C4-2B (cell line): Measurements from ENCODE around the gene TECPR2.
"Not testable (repeated sequence)": the region's sequence is repeated elsewhere in the genome, so short reads cannot be mapped to it uniquely, and the experiment has no call there.

ENCODE experiments used
- H3K27ac ChIP-seq: fragments of 450-650 bp; 2 replicates; pipeline ENCODE4 v1.5.1; 2017
- CTCF ChIP-seq: fragments of 450-650 bp; conservative IDR thresholded peaks from 2 replicates; pipeline ENCODE4 v1.5.1; 2017; ENCODE audit warnings: mild to moderate bottlenecking
- ZFX ChIP-seq: fragments of 450-650 bp; IDR thresholded peaks from 2 replicates; pipeline ENCODE4 v1.6.1; 2017

TECPR2 gene

GRCh38 chr14:102348376-102348775, 14.4 kb upstream of the TECPR2 start:
- TF ChIP-seq CTCF (no peak), ZFX (no peak)
- H3K27ac ChIP-seq: no peak overlapping the region

GRCh38 chr14:102351023-102351422, 11.7 kb upstream of the TECPR2 start:
- no peak overlapping the region for H3K27ac ChIP-seq
- TF ChIP-seq ZFX (no peak), CTCF (no peak)

GRCh38 chr14:102351593-102351992, 11.1 kb upstream of the TECPR2 start:
- not testable (repeated sequence) for H3K27ac ChIP-seq

- TF ChIP-seq CTCF (no peak), ZFX (no peak)
- no peak overlapping the region for H3K27ac ChIP-seq
Measured at GRCh38 chr14:102352213-102352612, 10.5 kb upstream of the TECPR2 start.

- TF ChIP-seq CTCF (no peak), ZFX (no peak)
- no peak overlapping the region for H3K27ac ChIP-seq
Measured at GRCh38 chr14:102353126-102353619, 9.6 kb upstream of the TECPR2 start.

GRCh38 chr14:102356280-102356679, 6.5 kb upstream of the TECPR2 start:
- H3K27ac ChIP-seq: no peak overlapping the region
- TF ChIP-seq ZFX: no peak
- TF ChIP-seq CTCF: no peak

GRCh38 chr14:102359341-102359740, 3.4 kb upstream of the TECPR2 start:
- TF ChIP-seq CTCF (no peak), ZFX (no peak)

GRCh38 chr14:102360388-102360787, 2.4 kb upstream of the TECPR2 start:
- no peak overlapping the region for H3K27ac ChIP-seq
- TF ChIP-seq ZFX: no peak
- TF ChIP-seq CTCF: no peak

More at GRCh38 chr14:102359341-102359740, 3.4 kb upstream of the TECPR2 start:
- H3K27ac ChIP-seq: no peak overlapping the region
